Hepatic stellate cell (primary cell): ENCODE data around the gene PRKCD.

Experiments used
- DNase-seq: peaks from one replicate; pipeline ENCODE4 v3.0.0; 2011; ENCODE audit warnings: low spot score

The PRKCD gene

GRCh38 chr3:53160660-53161449, at the start of gene PRKCD:
PRKCD (plus strand) TSS chr3:53161209; CDS start chr3:53178423, 17,214 bp downstream.
- DNase-seq = peak; percentile 92

- no peak for DNase-seq
These were observed 49.2 kb upstream of the PRKCD start for GRCh38 chr3:53111822-53112221.

GRCh38 chr3:53113293-53114010, 47.6 kb upstream of the PRKCD start:
- DNase-seq = no peak

GRCh38 chr3:53114011-53114400, 47.0 kb upstream of the PRKCD start:
- DNase-seq = peak; percentile 75

- DNase-seq = no peak
These were observed 46.5 kb upstream of the PRKCD start for GRCh38 chr3:53114412-53115074.

- no peak for DNase-seq
These were observed 44.1 kb upstream of the PRKCD start for GRCh38 chr3:53116956-53117355.

GRCh38 chr3:53120336-53120735, 40.7 kb upstream of the PRKCD start:
- DNase-seq = no peak

GRCh38 chr3:53122255-53122932, 38.6 kb upstream of the PRKCD start:
- no peak for DNase-seq

GRCh38 chr3:53122933-53123305, 38.1 kb upstream of the PRKCD start:
- DNase-seq = no peak

GRCh38 chr3:53123510-53123909, 37.5 kb upstream of the PRKCD start:
- no peak for DNase-seq

GRCh38 chr3:53123953-53124352, 37.1 kb upstream of the PRKCD start:
- no peak for DNase-seq

GRCh38 chr3:53126601-53127000, 34.4 kb upstream of the PRKCD start:
- DNase-seq = no peak

- DNase-seq = no peak
These were observed 31.7 kb upstream of the PRKCD start for GRCh38 chr3:53129344-53129743.

GRCh38 chr3:53130179-53131061, 30.6 kb upstream of the PRKCD start, which contains the start of gene RFT1:
RFT1 (minus strand) TSS chr3:53130435; CDS start chr3:53130400, 35 bp downstream.
- peak; percentile 84 for DNase-seq

GRCh38 chr3:53131096-53131495, 29.9 kb upstream of the PRKCD start:
- no peak for DNase-seq

GRCh38 chr3:53132347-53132746, 28.7 kb upstream of the PRKCD start:
- DNase-seq = no peak

- peak; percentile 87 for DNase-seq
These were observed 26.3 kb upstream of the PRKCD start for GRCh38 chr3:53134631-53135232.

GRCh38 chr3:53137221-53137620, 23.8 kb upstream of the PRKCD start:
- no peak for DNase-seq

GRCh38 chr3:53137835-53138446, 23.1 kb upstream of the PRKCD start:
- DNase-seq = no peak
